HG03025 (cell line): ENCODE data around the gene CCNDBP1.
"Not testable (repeated sequence)": the region's sequence is repeated elsewhere in the genome, so short reads cannot be mapped to it uniquely, and the experiment has no call there.

Experiments used
- ATAC-seq: cut with Tn5 transposase; IDR thresholded peaks from one replicate; pipeline ENCODE4 v1.9.1; 2021; ENCODE audit warnings: mild to moderate bottlenecking, moderate library complexity; ENCODE audit not compliant: unreplicated experiment, low FRiP score

The CCNDBP1 gene

DNA sequence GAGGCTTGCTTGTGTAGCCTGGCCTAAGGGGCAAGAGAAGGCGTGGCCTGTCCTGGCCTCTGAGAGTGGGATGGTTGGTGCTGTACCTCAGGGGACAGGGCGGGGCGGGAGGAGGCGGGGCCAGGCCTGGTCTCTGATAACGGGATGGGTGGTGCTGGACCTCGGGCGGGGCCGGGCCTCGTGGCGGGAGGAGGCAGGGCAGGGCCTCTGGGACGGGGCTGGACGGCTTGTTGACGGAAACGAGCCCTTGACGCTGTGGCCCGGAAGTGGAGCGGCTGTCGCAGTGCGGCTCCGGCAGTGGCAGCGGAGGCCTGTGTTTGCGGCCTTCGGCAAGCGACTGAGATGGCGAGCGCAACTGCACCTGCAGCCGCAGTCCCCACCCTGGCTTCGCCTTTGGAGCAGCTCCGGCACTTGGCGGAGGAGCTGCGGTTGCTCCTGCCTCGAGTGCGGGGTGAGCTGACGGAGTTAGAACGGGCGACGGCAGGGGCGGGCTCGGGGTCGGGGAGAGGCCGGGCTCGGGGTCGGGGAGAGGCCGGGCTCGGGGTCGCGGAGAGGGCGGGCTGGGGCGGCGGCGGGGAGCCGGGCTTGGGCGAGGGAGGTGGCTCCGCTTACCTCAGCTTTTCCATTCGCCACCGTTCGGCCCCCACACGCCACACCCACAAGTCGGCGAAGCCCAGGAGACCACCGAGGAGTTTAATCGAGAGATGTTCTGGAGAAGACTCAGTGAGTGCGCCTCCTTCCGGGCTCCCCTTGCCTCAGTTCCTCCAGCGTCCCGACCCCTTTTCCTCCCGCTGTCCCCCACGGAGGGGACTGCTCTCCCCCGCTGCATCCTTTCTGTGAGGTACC is at the start of gene CCNDBP1:
TSS of gene CCNDBP1 (plus strand) at position 247 of the 846 bp plus-strand sequence. CDS start at position 343, 96 bp downstream.
- ATAC-seq: peak; percentile 90

- no peak for ATAC-seq
These were observed 41.8 kb upstream of the CCNDBP1 start for GRCh38 chr15:43143203-43143941.

DNA sequence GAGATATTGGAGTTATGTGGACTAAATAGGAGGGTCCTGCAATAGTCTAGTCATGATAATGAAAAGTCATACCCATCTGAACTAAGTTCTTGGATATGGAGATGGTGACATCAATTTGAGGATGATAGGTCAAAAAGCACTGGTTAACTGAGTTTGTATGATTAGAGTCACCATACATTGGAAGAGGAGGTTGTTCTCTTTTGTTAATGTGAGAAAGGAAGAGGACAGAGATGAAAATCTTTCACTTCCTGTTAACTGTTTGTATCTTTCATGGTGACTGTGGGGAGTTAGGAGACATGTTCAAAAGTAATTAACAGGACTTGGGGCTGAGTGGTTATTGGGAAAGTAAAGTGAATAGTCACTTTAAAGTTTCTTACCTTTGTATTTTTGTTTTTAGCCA is 40.7 kb upstream of the CCNDBP1 start:
- no peak for ATAC-seq

DNA sequence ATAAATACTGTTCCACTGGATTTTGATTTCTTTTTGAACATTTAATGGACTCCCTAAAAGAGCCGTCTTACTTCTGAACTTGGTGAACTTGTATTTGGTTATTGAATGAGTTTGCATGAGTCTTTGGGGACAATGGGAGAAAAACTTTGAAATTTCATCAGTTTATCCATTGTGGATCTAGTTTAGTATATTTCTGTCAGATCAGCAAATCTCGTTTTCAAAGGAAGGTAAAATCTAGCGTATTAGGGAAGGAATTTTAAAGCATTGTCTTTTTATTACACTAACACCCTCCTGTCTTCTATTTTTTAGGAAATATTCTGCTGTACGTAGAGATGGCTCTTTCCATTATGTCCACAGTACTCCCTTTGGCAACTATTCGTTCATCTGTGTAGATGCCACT is 39.0 kb upstream of the CCNDBP1 start:
- ATAC-seq: no peak

DNA sequence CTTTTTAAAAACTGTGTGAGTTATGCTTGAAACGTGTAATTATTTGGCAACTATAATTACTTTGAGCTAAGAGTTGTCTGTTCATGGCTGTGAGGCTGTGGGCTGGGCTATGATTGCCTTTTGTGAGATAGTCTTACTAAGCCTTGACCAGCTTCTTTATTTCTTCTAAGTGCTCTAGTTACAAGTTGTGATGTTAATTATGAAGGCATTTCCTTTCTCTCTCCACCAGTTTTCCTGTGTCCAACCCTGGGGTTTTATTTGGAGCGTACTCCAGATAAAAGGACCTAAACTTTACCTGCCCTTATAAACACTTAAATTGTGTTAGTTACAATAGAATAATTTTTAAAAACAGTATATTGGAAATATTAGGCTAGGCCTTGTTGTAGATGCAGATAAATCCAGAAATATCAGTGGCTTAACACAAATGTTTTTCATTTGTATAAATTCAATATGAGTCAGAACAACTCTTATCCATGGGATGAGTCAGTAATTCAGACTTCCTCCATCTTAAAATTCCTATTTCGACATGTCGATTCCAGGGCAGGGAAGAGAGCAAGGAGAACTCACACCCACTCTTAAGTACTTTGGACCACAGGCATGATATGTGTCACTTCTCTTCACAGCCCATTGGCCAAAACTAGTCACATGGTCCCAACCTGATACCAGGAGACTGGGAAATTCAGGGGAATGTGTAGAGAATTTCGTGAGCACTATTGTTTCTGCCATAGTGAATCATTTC is 34.8 kb upstream of the CCNDBP1 start:
- no peak for ATAC-seq

- no peak for ATAC-seq
These were observed 33.5 kb upstream of the CCNDBP1 start for GRCh38 chr15:43151688-43152087.

GRCh38 chr15:43153269-43153668 is 31.9 kb upstream of the CCNDBP1 start:
- ATAC-seq: no peak

DNA sequence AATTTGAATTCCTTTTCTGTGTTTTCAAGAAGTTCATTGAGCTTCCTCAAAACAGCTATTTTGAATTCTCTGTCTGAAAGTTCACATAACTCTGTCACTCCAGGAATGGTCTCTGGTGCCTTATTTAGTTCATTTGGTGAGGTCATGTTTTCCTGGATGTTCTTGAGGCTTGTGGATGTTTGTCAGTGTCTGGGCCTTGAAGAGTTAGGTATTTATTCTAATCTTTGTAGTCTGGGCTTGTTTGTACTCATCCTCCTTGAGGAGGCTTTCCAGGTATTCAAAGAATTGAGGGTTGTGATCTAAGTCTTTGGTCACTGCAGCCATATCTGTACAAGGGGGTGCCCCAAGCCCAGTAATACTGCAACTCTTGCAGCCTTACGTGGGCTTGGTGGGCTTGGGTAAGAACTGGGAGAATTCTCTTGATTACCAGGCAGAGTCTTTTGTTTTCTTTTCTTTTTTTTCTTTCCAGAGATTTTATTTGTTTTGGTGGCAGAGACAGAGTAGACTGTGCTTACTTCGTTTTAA is 19.3 kb upstream of the CCNDBP1 start:
- no peak for ATAC-seq

DNA sequence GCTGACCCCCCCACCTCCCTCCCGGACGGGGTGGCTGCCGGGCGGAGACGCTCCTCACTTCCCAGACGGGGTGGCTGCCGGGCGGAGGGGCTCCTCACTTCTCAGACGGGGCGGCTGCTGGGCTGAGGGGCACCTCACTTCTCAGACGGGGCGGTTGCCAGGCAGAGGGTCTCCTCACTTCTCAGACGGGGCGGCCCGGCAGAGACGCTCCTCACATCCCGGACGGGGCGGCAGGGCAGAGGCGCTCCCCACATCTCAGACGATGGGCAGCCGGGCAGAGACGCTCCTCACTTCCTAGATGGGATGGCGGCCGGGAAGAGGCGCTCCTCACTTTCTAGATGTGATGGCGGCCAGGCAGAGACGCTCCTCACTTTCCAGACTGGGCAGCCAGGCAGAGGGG is 17.9 kb upstream of the CCNDBP1 start:
- ATAC-seq: not testable (repeated sequence)

- no peak for ATAC-seq
These were observed 16.8 kb upstream of the CCNDBP1 start for GRCh38 chr15:43168192-43169107.

- no peak for ATAC-seq
These were observed 15.3 kb upstream of the CCNDBP1 start for GRCh38 chr15:43169888-43170287.

DNA sequence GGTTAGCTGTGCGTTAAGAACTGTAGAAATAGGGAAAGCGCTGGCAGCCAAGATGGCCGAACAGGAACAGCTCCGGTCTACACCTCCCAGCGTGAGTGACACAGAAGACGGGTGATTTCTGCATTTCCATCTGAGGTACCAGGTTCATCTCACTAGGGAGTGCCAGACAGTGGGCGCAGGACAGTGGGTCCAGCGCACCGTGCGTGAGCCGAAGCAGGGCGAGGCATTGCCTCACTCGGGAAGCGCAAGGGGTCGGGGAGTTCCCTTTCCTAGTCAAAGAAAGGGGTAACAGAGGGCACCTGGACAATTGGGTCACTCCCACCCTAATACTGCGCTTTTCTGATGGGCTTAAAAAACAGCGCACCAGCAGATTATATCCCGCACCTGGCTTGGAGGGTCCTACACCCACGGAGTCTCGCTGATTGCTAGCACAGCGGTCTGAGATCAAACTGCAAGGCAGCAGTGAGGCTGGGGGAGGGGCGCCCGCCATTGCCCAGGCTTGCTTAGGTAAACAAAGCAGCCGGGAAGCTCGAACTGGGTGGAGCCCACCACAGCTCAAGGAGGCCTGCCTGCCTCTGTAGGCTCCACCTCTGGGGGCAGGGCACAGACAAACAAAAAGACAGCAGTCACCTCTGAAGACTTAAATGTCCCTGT is 9.4 kb upstream of the CCNDBP1 start:
- not testable (repeated sequence) for ATAC-seq

- not testable (repeated sequence) for ATAC-seq
These were observed 8.1 kb upstream of the CCNDBP1 start for GRCh38 chr15:43177147-43177546.

DNA sequence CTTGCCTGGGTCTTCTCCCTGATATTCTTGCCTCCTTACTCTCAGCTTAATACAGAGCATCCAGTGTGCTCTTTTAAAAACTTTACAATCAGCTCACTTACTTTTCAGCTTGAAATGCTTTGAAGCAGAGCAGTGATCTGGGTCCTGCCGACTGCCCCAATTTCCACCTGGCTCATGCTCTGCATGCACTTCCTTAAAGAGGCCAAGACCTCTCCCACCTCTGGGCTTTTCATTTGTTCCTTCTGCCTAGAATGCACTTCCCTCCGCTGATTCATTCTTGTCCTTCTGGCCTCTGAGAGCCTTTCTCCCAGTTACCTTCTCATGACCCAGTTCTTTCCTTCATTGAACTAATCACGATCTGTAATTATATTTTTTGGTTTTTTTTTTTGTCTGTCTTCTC is 1.9 kb upstream of the CCNDBP1 start:
- no peak for ATAC-seq

- ATAC-seq: peak; percentile 3
These were observed 637 bp upstream of the CCNDBP1 start for GRCh38 chr15:43184407-43185124.

DNA sequence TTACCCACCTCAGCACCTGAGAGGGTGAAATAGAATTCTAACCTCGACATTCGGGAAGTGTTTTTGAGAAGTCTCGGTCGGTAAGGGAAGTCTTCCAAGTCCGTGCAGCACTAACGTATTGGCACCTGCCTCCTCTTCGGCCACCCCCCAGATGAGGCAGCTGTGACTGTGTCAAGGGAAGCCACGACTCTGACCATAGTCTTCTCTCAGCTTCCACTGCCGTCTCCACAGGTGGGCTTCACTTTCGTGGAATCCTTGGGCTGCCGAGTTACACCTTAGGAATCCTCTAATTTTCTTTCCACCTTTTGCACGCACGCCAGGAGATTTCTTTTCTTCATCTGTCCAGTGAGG is 775 bp downstream of the CCNDBP1 start:
- ATAC-seq: peak; percentile 24

- no peak for ATAC-seq
These were observed 2.4 kb downstream of the CCNDBP1 start for GRCh38 chr15:43187544-43188155.

DNA sequence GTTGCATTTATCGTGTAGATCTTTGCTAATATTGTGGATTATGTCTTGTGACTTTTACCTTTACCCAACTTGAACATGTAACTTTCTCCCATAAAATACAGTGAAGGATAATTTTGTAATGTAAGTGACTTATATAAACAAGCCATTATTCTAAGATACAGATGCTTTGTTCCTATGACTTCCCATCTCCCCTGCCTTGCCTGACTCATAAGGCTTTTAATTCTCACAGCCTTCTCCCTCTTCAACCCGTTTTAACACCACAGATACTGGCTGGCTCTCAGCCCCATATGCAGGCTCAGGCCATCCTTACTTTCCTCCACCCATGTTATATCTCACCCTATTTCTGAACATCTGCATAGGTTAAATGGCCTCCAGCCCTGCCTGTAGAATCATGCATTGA is 4.1 kb downstream of the CCNDBP1 start:
- no peak for ATAC-seq
